Neural progenitor cell (in vitro differentiated cells): ENCODE data around the gene NUDT19.

Source experiments
- CTCF ChIP-seq: fragments of 200-600 bp; sonication (generic); IDR thresholded peaks from 2 replicates; pipeline ENCODE4 v1.5.1; 2017; ENCODE audit warnings: antibody characterized with exemption, mild to moderate bottlenecking
- EZH2 ChIP-seq: fragments of 200-600 bp; sonication (generic); IDR thresholded peaks from 2 replicates; pipeline ENCODE4 v1.6.1; 2017; ENCODE audit warnings: antibody characterized with exemption, mild to moderate bottlenecking, moderate library complexity
- EZH2phosphoT487 ChIP-seq: fragments of 200-600 bp; sonication (generic); IDR thresholded peaks from 2 replicates; pipeline ENCODE4 v1.6.1; 2017; ENCODE audit warnings: antibody characterized with exemption

GRCh38 chr19:32676895-32677359, 14.7 kb upstream of the NUDT19 start:
- TF ChIP-seq CTCF (no peak), EZH2 (peak; percentile 19), EZH2phosphoT487 (no peak)
